ENCODE results near the gene ENTPD2.

GRCh38 chr9:137069508-137070091 is 15.7 kb upstream of the ENTPD2 start:
- no peak for TF ChIP-seq ZNF792 (tag by site-specific recombination; IDR thresholded peaks at IDR 0.05)
- TF ChIP-seq FEZF1 (tag by site-specific recombination; IDR thresholded peaks at IDR 0.05): no peak
- no peak for TF ChIP-seq CTCF (tag by site-specific recombination; IDR thresholded peaks at IDR 0.05)
- TF ChIP-seq ZNF580 (tag by site-specific recombination; IDR thresholded peaks at IDR 0.05): no peak
- TF ChIP-seq ZNF549 (tag by site-specific recombination; IDR thresholded peaks at IDR 0.05): no peak
- TF ChIP-seq ZNF362 (tag by site-specific recombination; IDR thresholded peaks at IDR 0.05): no peak
- TF ChIP-seq ZFHX2 (tag by site-specific recombination; conservative IDR thresholded peaks at IDR 0.05): no peak
- no peak for TF ChIP-seq ZNF670 (tag by site-specific recombination; IDR thresholded peaks at IDR 0.05; ENCODE audit: low read depth)
- TF ChIP-seq ZSCAN30 (tag by site-specific recombination; IDR thresholded peaks at IDR 0.05): no peak
- no peak for TF ChIP-seq ZNF221 (tag by site-specific recombination; IDR thresholded peaks at IDR 0.05; ENCODE audit: borderline replicate concordance)
- no peak for TF ChIP-seq ATF2 (tag by site-specific recombination; IDR thresholded peaks at IDR 0.05; ENCODE audit: low read depth)
